HFF-Myc (cell line): ENCODE data around the gene CDKAL1.

Experiments
- DNase-seq: peaks from one replicate; pipeline ENCODE4 v3.0.0-alpha.2; 2011; ENCODE audit warnings: low read depth; ENCODE audit errors: extremely low read depth
- H3K4me3 ChIP-seq: replicated peaks from 2 replicates; pipeline ENCODE4 v1.5.1; 2011; ENCODE audit warnings: low read depth, mild to moderate bottlenecking, control low read depth, low read length
- CTCF ChIP-seq: IDR thresholded peaks from 2 replicates; pipeline ENCODE4 v1.5.1; 2012; ENCODE audit warnings: mild to moderate bottlenecking, low read depth, low read length, control low read depth; ENCODE audit errors: missing control alignments

The CDKAL1 gene

GRCh38 chr6:20846602-20847028 lies 312.4 kb downstream of the CDKAL1 start:
- TF ChIP-seq CTCF, result no peak
- H3K4me3 ChIP-seq, result no peak overlapping the region
- DNase-seq, result no peak

GRCh38 chr6:20847904-20848303 lies 313.6 kb downstream of the CDKAL1 start:
- no peak for DNase-seq
- TF ChIP-seq CTCF, result no peak
- no peak overlapping the region for H3K4me3 ChIP-seq

DNA sequence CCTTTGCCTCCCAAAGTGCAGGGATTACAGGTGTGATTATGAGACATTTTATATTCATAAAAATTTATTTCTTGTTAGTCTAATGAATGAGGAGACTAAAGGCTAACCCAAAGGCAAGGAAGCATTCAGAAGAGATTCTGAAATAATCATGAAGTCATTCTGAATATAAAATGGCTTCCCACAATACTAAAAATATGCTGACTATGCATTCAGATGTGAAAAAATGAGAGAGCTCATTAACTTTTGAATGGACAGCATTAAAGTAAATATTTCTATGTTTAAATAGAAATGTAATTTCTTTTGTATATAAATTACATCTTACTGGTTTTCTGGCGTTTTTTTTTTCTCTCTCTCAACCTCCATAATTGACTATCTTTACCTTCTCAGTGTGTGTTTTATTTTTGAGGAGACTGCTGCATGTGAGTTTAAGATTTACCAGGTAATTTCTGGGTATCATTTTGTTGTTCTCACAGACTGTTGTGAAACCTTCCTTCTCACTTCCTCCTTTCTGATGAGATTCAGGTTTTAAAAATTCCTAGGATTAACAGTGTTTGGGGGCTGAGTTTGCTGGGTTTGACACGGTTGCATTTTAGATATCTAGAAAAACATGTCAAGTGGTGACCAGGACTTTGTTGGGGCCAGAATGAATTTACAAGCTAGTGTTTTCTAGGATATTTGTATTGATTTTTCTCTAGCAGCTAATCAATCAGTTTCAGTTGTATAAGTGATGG lies 316.6 kb downstream of the CDKAL1 start:
- no peak for DNase-seq
- no peak for TF ChIP-seq CTCF
- H3K4me3 ChIP-seq, result no peak overlapping the region

GRCh38 chr6:20851795-20852194 lies 317.5 kb downstream of the CDKAL1 start:
- DNase-seq, result no peak
- no peak overlapping the region for H3K4me3 ChIP-seq
- TF ChIP-seq CTCF, result no peak

DNA sequence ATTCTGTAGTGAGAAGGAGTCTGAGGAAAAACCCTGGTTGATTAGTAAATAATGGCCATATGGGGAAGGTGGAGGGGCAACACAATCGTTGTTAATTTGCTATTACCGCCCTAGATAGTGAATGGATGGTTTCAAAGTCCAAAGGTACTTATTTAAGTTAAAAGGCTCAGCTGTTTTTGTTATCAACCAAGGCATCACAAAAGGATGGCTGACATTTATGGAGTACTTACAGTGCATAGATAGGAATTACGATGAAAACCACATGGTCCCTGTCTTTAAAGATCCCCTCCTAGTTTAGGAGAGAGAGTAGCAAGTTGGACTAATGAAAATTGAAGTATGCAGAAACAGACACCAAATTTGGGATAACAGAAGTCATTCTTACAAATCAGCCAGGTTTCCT lies 319.6 kb downstream of the CDKAL1 start:
- no peak for TF ChIP-seq CTCF
- no peak for DNase-seq
- no peak overlapping the region for H3K4me3 ChIP-seq

- no peak for TF ChIP-seq CTCF
- DNase-seq, result no peak
- no peak overlapping the region for H3K4me3 ChIP-seq
Observed at GRCh38 chr6:20856681-20857288, 322.5 kb downstream of the CDKAL1 start.
